ENCODE data around the gene RNF34.

The RNF34 gene

DNA sequence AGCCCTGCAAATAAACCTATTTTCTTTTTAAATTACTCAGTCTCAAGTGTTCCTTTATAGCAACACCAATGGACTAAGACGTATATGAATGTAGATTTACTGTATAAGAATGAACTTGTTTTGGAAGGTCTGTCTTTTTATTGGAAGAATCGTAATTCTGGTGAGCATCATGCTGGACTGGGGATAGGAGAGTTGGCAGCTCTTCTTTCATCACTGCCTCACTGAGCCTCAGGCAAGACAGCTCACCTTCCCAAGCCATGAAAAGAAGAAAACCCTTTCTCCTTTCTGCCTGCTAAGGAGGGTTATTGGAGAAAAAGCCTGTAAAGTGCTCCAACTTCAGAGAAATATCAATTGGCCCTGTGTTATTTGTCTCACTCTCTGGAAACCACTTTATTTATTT is 9.1 kb upstream of the RNF34 start:
- no peak for DNase-seq (ENCODE audit: low spot score)

DNA sequence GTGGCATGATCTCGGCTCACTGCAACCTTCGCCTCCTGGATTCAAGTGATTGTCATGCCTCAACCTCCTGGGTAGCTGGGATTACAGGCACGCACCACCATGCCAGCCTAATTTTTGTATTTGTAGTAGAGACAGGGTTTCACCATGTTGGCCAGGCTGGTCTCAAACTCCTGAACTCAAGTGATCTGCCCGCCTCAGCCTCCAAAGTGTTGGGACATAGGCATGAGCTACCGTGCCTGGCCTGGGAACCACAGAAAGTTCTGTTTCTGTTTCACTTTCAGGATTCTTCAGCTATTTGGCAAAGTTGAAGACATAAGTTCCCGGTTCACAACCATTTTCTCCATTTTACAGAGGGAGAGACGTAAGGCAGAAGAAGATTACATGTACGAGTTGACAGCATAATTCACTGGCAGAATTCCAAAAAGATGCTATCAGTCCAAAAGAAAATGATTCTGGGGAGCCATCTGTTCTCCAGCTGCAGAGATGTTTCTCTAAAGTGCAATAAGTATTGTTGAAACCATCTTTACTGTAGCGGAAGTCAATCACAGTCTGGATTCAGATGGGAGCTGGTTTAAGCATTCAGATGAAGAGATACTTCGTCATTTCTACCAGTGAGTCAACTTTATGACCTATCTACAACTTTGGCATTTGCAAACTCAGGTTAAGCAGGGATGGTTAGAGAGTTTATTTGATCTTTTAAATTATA is 8.1 kb upstream of the RNF34 start:
- no peak for DNase-seq (ENCODE audit: low spot score)

DNA sequence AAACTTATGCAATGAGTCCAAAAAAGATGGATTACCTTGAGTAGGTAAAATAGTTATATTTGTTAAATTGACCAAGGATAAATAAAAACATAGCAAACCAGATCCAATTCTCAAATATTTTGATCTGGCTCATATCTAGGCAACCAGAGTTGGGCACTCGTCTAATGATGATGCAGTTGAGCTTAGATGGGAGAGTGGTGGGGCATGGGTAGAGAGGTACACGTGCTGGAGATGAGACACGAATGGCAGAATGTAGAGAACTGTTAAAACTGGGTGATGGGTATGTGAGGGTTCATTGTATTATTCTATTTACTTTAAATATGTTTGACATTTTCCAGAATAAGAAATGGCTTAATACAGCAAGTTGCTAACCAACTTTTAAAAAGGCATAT is 7.6 kb upstream of the RNF34 start:
- DNase-seq (ENCODE audit: low spot score): no peak

DNA sequence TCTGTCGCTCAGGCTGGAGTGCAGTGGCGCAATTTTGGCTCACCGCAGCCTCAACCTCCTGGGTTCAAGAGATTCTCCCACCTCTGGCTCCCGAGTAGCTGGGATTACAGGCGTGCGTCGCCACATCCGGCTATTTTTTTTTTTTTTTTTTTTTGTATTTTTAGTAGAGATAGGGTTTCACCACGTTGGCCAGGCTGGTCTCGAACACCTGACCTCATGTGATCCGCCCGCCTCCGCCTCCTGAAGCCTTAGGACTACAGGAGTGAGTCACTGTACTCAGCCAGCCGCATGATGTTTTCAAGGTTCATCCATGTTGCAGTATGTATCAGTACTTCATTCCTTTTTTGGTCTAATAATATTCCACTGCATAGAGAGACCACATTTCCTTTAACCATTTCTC is 2.4 kb upstream of the RNF34 start:
- no peak for DNase-seq (ENCODE audit: low spot score)

DNA sequence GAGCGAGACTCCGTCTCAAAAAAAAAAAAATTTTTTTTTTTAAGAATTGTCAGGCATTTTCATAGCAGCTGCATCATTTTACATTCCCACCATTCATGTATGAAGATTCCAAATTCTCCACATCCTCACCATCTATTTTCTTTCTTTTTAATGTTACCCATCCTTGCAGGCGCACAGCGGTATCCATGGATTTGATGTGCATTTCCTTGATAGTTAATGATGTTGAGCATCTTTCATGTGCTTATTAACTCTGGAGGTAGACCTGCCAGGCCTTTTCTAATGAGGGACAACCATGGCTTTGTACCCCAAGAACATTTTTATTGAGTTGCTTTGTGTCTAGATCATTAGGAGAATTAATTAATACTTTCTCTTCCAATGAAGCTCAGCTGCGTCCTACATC is 1.6 kb upstream of the RNF34 start:
- no peak for DNase-seq (ENCODE audit: low spot score)

DNA sequence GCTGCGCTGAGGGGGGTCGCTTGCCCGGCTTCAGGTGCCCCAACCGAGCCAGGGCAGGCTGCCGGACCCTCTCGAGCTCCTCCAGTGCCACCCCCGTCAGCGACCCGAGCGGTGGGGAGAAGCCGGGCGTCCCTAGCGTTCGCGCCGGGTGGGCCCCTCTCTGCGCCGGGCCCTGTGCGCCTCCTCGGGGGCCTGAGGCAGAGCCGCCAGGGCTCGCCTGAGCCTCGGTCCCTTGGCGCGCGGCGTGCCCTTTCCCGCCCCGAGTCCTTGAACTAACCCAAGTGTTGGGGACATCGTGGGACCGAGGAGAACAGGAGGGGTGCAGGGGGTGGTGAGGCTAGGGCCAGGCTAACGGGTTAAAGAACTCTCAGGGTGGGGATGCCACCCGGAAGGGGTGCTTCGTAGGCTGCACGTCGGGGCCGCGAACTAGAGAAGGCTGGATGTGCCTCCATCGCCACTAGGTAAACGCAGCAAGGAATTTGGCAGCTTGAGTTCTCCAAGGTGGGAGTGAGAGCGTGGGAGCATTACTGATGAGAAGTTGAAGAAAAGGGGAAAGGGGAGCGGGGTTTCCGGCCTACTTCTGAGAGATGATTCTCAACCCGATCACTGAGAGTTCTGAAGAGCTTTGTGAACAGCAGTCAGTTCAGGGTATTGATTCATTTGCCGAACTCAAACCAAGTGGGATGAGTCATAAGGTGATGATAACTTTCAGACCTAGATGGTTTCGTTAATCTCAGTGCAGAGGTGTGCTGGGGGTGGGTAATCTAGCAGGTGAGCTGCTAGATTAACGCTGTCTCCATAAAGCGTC is 618 bp downstream of the RNF34 start:
- peak; percentile 37 for DNase-seq (ENCODE audit: low spot score)

DNA sequence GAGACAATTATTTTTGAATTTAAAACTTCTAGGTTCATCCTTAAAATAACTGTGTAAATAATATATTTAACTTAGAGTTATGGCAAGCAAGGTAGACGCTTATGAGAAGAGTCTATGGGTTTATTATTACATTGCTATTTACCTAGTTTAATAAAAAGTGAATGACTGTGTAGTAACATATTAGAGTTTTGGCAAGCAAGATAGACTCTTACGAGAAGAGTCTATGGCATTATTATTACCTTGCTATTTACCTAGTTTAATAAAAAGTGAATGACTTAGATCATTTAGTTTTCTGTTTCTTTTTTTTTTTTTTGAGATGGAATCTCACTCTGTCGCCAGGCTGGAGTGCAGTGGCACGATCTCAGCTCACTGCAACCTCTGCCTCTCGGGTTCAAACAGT is 3.8 kb downstream of the RNF34 start:
- DNase-seq (ENCODE audit: low spot score): no peak

DNA sequence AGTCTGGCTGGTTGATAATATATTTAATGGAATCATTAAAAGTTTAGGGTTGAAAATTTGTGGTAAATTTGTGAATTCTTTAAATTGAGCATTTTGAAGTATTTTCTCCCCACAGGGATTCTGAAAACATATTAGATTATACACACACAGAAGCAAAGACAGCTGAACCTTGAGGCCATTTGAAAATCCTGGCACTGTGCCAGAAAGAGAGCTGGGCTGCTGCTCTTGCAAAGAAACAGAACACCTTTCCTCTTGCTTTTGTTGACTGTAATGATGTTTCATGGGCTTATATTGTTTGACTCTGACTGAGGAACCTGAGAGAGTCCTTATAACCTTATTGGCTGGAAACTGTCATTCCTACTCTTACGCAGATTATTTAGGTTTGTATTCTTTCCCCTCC is 4.8 kb downstream of the RNF34 start:
- DNase-seq (ENCODE audit: low spot score): peak; percentile 31

DNA sequence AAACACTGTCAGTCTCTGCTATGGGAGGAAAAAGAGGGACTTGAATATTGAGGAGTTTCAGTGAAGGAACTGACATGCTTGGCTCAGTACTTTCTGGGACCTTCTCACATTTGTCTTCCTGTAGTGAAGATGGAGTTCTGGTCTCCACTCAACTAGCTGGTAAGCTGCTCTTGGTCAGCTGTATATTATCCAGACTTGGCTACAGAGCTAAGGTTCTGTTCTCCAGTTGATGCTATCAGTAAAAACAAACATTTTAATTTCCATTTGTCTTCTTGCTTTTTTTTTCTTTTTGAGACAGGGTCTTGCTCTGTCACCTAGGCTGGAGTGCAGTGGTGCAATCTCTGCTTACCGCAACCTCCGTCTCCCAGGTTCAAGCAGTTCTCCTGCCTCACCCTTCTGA is 5.3 kb downstream of the RNF34 start:
- DNase-seq (ENCODE audit: low spot score): no peak

DNA sequence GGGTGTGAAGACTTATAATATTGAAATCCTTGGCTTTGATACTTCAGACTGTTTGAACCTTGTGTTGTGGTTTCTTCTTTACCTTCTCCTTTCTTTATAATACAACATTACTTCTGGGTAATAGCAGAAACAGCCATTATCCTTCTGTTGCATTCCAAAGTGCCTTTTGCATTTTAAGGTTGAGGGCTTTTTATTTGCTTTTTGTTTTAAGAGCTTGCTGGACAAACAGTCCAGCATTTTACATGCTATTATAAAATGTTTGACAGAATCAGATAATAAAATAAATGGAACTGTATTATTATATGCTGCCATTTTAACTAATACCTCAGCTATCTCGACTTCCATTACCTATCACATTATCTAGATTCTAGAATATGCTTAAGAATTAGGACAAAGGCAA is 14.0 kb downstream of the RNF34 start:
- DNase-seq (ENCODE audit: low spot score): no peak

DNA sequence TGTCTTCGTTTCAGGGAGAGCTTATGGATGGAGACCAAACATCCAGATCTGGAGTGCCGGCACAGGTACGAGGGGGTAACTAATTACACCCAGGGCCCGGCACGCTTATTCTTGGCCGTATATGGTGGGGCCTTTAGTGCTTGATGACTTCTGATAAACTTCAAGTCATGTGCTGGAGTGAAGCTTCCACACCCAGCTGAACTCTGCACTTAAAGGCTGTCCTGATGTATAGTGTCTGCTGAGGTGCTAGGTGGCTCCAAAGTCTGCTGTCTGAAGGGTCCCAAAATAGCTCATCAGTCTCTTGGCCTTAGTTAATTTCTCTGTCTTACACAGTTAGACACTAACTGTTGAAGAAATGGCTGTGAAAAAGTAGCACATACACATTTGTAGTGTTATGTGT is 17.9 kb downstream of the RNF34 start:
- DNase-seq (ENCODE audit: low spot score): no peak

DNA sequence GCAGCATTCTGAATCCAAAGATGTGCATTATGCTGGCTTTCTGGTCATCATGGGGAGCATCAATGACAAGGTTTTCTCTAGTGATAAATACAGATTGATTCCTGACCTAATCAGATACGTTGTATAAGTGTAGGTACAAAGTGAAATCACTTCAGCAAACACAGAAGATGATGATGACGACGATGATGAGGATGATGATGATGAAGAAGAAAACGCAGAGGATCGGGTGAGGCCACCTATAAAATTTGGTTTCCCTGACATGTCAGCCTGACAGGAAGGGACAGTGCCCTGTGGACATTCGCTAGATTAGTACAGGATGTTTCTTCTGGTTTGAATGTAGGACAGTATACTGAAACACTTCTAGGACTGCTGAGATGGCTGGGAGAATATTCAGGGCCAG is 20.2 kb downstream of the RNF34 start:
- no peak for DNase-seq (ENCODE audit: low spot score)

DNA sequence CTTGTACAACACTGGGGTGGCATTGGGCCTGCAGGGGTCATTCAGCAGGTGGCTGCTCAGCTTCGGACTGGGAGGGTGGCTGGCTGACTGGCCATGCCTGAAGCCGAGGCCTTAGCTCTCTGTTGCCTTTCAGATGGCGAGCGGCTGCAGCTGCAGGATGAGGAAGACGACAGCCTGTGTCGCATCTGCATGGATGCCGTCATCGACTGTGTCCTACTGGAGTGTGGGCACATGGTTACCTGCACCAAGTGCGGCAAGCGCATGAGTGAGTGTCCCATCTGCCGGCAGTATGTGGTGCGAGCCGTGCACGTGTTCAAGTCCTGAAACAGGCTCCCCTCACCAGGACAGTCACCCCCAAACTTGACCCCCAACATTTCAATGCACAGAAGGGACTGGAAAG is 23.3 kb downstream of the RNF34 start:
- no peak for DNase-seq (ENCODE audit: low spot score)

DNA sequence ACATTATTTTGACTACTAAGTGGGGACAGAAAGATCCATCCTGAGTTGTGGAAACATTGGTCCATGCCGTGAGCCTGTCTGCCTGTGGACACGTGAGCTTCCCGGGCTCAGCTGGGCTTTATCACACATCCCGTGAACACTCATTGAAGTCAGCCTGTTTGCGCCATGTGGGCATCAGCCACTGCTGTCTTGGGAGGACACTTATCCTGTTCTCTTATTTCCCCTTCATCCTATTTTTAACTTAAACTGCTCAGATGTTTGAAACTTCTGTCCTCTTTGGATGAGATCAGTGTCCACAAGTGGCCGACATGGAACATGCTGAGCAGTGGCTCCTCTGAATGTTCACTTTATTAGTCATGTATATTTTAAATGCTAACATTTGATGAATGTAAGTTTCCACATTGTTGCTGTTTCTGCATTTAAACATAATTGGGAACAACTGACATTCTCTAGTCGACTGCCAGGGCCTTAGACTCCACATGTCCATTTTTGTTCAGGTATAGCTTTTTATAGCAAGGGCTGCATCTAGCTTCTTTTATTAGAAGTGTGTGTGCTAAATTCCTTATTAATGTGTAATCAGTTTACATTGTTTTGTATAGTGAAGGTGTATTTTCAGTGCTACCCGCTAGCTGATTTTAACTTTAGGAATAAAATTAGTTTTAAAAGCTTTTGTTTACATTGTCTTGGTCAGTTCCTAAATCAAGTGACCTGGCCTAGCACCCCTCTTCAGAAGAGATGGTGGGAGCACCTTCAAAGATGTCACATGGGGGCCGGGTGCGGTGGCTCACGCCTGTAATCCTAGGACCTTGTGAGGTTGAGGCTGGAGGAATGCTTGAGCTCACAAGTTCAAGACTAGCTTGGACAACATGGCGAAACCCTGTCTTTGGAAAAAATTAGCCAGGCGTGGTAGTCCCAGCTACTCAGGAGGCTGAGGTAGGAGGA is 24.0 kb downstream of the RNF34 start:
- DNase-seq (ENCODE audit: low spot score): no peak

DNA sequence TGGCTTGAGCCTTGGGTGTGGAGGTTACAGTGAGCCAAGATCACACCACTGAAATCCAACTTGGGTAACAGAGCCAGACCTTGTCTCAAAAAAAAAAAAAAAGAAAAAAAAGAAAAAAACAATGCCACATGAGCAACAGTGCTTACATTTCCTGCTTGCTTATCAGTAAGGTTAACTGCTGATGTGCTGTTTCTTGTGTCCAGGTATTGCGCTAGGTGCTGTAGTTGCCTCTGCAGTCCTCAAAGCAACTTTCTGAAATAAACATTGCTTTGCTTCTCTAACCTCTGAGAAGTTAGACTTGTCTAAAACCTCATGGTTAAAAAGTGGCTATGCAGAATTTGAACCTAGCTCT is 24.7 kb downstream of the RNF34 start:
- no peak for DNase-seq (ENCODE audit: low spot score)

DNA sequence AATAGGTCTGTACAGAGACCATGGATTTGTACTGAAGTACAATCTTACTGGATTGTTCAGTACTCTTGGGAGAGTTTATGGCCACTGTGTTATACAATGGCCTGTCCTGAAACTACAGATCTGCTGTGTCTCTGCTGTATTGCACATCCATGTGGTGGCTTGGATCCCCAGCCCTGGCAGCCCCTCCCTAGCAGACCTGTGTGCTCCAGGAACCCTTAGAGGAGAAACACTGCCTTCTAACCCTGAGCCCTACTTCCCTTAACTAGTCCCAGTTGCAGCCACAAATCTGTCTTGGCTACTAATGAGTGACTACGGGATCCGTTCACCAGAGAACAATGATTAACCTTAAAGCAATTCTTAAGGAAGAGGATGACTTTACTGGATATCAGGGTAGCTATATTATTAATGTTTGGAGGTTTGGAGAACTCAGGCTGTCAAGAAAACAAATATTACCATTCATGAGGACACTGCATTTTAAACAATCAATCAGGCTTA is 27.7 kb downstream of the RNF34 start:
- no peak for DNase-seq (ENCODE audit: low spot score)

DNA sequence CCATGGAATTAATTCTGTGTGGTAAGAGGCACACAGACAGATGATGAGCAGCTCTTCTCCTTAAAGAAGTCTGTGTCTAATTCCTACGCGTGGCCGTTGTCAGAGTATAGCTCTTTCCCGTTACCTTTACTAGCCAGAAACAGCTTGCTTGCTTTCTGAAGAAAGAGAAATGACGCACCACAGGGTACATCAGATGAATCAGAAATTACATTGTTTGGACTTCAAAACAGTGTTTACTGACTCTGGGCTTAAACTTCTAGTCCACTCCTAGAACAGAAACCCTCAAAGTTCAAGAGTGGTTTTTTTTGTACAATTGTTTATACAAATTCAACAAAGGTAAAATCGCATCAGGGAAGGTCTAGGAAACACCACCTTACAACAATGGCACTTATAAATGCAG is 29.0 kb downstream of the RNF34 start:
- no peak for DNase-seq (ENCODE audit: low spot score)

DNA sequence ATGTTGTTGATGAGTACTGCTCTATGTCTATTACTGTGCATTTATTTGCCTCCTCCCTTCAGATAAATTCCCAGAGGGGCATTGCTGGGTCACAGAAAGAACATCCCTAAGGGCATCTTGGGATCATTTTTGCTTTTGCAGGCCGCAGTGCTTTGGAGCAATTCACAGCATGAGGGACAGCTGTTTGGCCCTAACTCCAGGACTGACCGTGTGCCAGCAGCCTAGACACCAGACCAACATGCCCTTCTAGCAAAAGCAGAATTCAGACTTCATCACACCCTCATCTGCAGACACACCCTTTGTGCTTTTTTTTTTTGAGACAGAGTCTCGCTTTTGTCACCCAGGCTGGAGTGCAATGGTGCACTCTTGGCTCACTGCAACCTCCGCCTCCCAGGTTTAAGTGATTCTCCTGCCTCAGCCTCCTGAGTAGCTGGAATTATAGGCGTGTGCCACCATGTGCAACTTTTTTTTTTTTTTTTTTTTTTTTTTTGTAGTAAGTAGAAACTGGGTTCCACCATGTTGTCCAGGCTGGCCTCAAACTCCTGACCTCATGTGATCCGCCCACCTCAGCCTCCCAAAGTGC is 31.0 kb downstream of the RNF34 start:
- no peak for DNase-seq (ENCODE audit: low spot score)

DNA sequence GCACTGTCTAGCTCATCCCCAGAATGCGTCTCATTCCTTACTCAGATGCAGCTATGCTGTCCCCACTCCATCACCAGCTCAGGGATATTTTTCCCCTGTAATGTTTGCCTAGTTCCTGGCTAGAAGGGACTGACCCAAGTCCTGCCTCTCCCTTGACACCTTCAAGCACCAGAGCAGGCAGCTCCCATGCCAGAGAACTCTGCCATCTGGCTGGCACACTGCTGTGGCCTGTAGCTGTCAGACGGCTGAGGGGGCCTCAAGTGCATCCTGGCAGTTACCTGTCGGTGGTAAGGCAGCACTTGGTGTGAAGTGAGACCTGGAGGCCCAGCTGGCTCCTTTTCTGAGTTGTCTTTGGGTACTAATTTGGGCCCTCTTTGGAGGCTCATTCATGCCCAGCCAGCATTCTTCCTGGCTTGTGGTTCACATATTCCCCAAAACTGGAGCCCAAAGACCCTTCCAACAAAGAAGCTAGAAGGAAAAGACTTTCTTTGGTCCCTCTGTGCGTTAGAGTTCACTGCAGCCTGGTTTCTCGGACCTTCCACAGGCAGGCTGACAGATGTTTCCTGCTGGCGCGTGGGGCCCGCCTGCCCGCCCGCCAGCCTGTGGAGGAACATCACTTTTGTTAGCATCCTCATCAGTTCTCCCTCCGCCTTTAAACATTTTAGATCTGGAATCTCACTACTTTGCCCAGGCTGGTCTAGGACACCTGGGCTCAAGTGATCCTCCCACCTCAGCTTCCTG is 33.0 kb downstream of the RNF34 start:
- DNase-seq (ENCODE audit: low spot score): no peak

DNA sequence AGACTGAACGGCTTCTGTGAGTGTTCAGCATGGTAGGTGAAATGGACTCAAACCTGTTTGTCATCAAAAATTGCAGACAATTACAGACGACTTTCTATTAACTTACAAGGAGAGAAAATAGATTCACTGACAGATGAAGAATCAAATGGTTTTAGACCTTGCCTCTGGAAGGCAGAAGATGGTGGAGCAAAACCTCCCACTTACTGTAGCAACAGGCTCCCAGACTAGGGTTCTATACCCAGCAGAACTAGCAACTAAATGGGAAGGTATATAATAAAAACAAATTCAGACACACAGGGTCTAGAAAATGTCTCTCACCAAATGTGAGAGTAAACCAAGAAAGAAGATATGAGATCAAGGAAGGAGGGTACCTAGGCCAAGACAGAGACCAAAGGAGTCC is 36.8 kb downstream of the RNF34 start:
- DNase-seq (ENCODE audit: low spot score): no peak

DNA sequence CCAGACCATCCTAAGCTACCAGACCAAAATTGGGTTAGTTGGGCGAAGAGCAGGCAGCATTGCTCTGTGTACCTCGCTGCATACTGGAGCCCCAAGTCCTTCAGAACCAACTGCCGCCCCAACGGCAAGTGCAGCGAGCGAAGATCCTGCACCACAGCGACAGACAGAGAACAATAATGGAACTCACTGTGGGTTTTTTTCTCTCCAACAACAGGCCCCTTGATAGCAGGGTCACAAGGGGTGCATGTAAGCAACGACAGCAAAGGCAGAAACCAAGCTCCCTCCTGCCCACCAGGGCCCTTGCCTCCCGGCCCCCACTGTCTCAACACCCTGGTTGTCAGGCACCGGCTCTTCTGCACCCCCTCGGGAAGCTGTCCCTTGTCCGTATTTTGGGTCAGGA is 39.0 kb downstream of the RNF34 start:
- DNase-seq (ENCODE audit: low spot score): no peak

DNA sequence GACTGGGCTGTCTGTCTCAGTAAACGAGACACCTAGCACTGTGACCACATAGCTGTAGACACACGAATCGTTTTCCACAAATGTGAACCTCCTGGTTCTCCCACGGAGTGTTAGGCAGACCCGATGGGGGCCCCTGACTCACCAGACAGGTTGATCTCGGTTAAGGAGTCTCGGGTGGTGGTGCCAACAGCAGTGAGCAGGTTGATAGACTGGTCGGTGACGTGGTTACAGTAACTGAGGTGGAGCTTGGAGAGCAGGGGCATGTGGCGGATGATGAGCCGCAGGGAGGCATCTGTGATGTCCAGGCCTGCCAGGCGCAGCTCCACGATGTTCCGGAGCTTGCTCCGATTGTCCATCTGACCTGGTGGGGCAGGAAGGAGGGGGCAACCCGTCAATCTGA is 39.8 kb downstream of the RNF34 start:
- no peak for DNase-seq (ENCODE audit: low spot score)

Measured in cerebellar cortex (tissue), 1 donor.